Measurements from ENCODE around the gene LRRC1. TPM values are rescaled to one million over a fixed set of nuclear protein-coding genes. Genes with fewer than 3 reads are reported as not detected.
A peak's percentile ranks its signal among the peaks of the same experiment; 100 is the strongest.

The LRRC1 gene
- total and polyA plus RNA-seq, 2 of the 13 experiments (the other 11 are each of a cell fraction or from before 2014, with no cell fraction given), result 15.6 to 27.7 TPM

- CTCF ChIA-PET (ENCODE audit: low intra/inter-chr PET ratio, low total read pairs), result no interaction called here
- intact Hi-C loops (cut with micrococcal nuclease; ENCODE audit: unreplicated experiment) (no loop called here), in situ Hi-C loops (cut with HindIII; ENCODE audit: extremely low pct_ligation_motif_present, low pct_unique_long_range_greater_than_20kb) (no loop called here)
- TF ChIP-seq THAP8 (CRISPR knock-in tag; IDR thresholded peaks at IDR 0.05; ENCODE audit: borderline replicate concordance) (no peak), BHLHE40 (IDR thresholded peaks at IDR 0.05; ENCODE audit: low read length) (no peak), CTCF (CRISPR knock-in tag; IDR thresholded peaks at IDR 0.05) (no peak), HOXA9 (CRISPR knock-in tag; IDR thresholded peaks at IDR 0.05; ENCODE audit: borderline replicate concordance) (no peak), ZBTB40 (IDR thresholded peaks at IDR 0.05) (no peak), ZBTB40 (CRISPR knock-in tag; IDR thresholded peaks at IDR 0.05) (no peak), ZBTB4 (CRISPR knock-in tag; IDR thresholded peaks at IDR 0.05; ENCODE audit: borderline replicate concordance) (no peak), BRD4 (CRISPR knock-in tag; IDR thresholded peaks at IDR 0.05) (no peak), ZC3H13 (CRISPR knock-in tag; IDR thresholded peaks at IDR 0.05) (no peak), GTF2F1 (IDR thresholded peaks at IDR 0.05; ENCODE audit: low read length) (no peak)
Measured at GRCh38 chr6:53830366-53830765, 35.6 kb downstream of the LRRC1 start.

More at GRCh38 chr6:53830366-53830765, 35.6 kb downstream of the LRRC1 start:
- 100% methylated on average over 1 of the region's 1 CpG for WGBS (ENCODE audit: low lambda C conversion rate)
- BruUV-seq (replicated peaks), result no TSS peak
- peaks cover 14% of the 10 kb centered on the region for H4K20me1 ChIP-seq (ENCODE audit: insufficient read depth, low read length)
- ATAC-seq, result no peak
- H3K4me1 ChIP-seq (ENCODE audit: insufficient read depth, low read length), result peaks cover 53% of the 10 kb centered on the region
- no peaks in the 10 kb centered on the region for H3K36me3 ChIP-seq (replicated peaks in 1 of 2; ENCODE audit: control insufficient read depth in 1 of 2, insufficient read depth in 2 of 2, low read length in 2 of 2)
- no peak overlapping the region for H3K4me2 ChIP-seq (ENCODE audit: low read depth, low read length)
- no peak overlapping the region for H2AFZ ChIP-seq (ENCODE audit: low read length)
- H3K9ac ChIP-seq (ENCODE audit: insufficient read depth, low read depth, low read length), result no peak overlapping the region
- peak overlapping the region; percentile 29 for H3K27ac ChIP-seq (ENCODE audit: extremely low read length, insufficient read depth, low read length)
- H3K79me2 ChIP-seq (ENCODE audit: insufficient read depth, low read length), result peaks cover 79% of the 10 kb centered on the region
- H3K4me3 ChIP-seq (replicated peaks in 1 of 3; ENCODE audit: insufficient read depth in 1 of 3, low read depth in 2 of 3, low read length in 3 of 3), result no peak overlapping the region
- no peak for FAIRE-seq
- POLR2A ChIA-PET, result interaction anchor here (0.6 to 4.1 kb wide), 2 partner anchors 35 to 97 kb away, joined by 3 to 26 read pairs; partner anchors contain the start of gene LRRC1
- DNase-seq (ENCODE audit: low spot score), result no peak
- H3K9me3 ChIP-seq (ENCODE audit: low read length), result no peaks in the 10 kb centered on the region
- H3K27me3 ChIP-seq (ENCODE audit: control insufficient read depth in 1 of 2, insufficient read depth in 2 of 2, low read length in 2 of 2), result no peaks in the 10 kb centered on the region

Data from HepG2 (cell line).